ENCODE measurements around the gene BNC2.

BNC2 gene

GRCh38 chr9:16753256-16753655 is 117.2 kb downstream of the BNC2 start:
- no peak for DNase-seq

- no peak for DNase-seq
These were observed 117.9 kb downstream of the BNC2 start for GRCh38 chr9:16752601-16753000.

- DNase-seq: no peak
These were observed 119.9 kb downstream of the BNC2 start for GRCh38 chr9:16750553-16750952.

GRCh38 chr9:16745359-16745758 is 125.1 kb downstream of the BNC2 start:
- no peak for DNase-seq

- no peak for DNase-seq
These were observed 126.1 kb downstream of the BNC2 start for GRCh38 chr9:16744394-16744793.

- no peak for DNase-seq
These were observed 127.1 kb downstream of the BNC2 start for GRCh38 chr9:16743375-16743774.

- DNase-seq: no peak
These were observed 135.5 kb downstream of the BNC2 start for GRCh38 chr9:16735001-16735400.

- no peak for DNase-seq
These were observed 137.9 kb downstream of the BNC2 start for GRCh38 chr9:16732546-16732945.

- no peak for DNase-seq
These were observed 140.3 kb downstream of the BNC2 start for GRCh38 chr9:16730162-16730561.

- DNase-seq: peak; percentile 99
These were observed 140.8 kb downstream of the BNC2 start for GRCh38 chr9:16729651-16730050.

GRCh38 chr9:16728137-16728508 is 142.3 kb downstream of the BNC2 start:
- DNase-seq: peak; percentile 86

- DNase-seq: peak; percentile 86
These were observed 142.9 kb downstream of the BNC2 start for GRCh38 chr9:16727452-16728136.

GRCh38 chr9:16726718-16727451 is 143.6 kb downstream of the BNC2 start:
- DNase-seq: peak; percentile 79

- peak; percentile 78 for DNase-seq
These were observed 144.4 kb downstream of the BNC2 start for GRCh38 chr9:16726029-16726428.

GRCh38 chr9:16725066-16725465 is 145.4 kb downstream of the BNC2 start:
- no peak for DNase-seq

- no peak for DNase-seq
These were observed 148.5 kb downstream of the BNC2 start for GRCh38 chr9:16721972-16722371.

- DNase-seq: no peak
These were observed 150.1 kb downstream of the BNC2 start for GRCh38 chr9:16720386-16720785.

GRCh38 chr9:16719921-16720320 is 150.5 kb downstream of the BNC2 start:
- no peak for DNase-seq

GRCh38 chr9:16718952-16719351 is 151.5 kb downstream of the BNC2 start:
- DNase-seq: no peak

GRCh38 chr9:16718296-16718695 is 152.2 kb downstream of the BNC2 start:
- DNase-seq: no peak

GRCh38 chr9:16716601-16717000 is 153.9 kb downstream of the BNC2 start:
- no peak for DNase-seq

- no peak for DNase-seq
These were observed 155.1 kb downstream of the BNC2 start for GRCh38 chr9:16715404-16715803.

GRCh38 chr9:16712787-16713186 is 157.7 kb downstream of the BNC2 start:
- no peak for DNase-seq

- no peak for DNase-seq
These were observed 159.6 kb downstream of the BNC2 start for GRCh38 chr9:16710888-16711287.

GRCh38 chr9:16709924-16710323 is 160.5 kb downstream of the BNC2 start:
- no peak for DNase-seq

Data from NCI-H1092 treated with DMSO at 0.1 percent for 48 hours (cell line).